WTC11 (cell line): ENCODE data around the gene MMS22L. TPM values are rescaled to one million over a fixed set of nuclear protein-coding genes. Genes with fewer than 3 reads are reported as not detected.

ENCODE experiments used
- ATAC-seq: fragments of 200-7000 bp; cut with Tn5 transposase; 2 replicates; pipeline ENCODE4 v1.10.0; 2021; ENCODE audit warnings: mild to moderate bottlenecking, moderate library complexity
- CTCF ChIA-PET: fragments of 300-600 bp; sonication (Branson Sonifier 250); formaldehyde crosslinking; loops from one replicate; lab custom pipeline; 2021; ENCODE audit warnings: antibody characterized with exemption; lab: Charles Lee
- POLR2A ChIA-PET: fragments of 350-600 bp; sonication (Branson Sonifier 250); formaldehyde crosslinking; loops from one replicate; lab custom pipeline; 2021; ENCODE audit warnings: antibody characterized with exemption; lab: Charles Lee
- DNase-seq: peaks from one replicate; pipeline ENCODE4 v3.0.0; 2021; ENCODE audit warnings: low spot score
- H3K27ac Mint-ChIP-seq: 2 replicates; pipeline ENCODE4 v1.8.0; 2021; ENCODE audit warnings: mixed read lengths
- H3K27me3 Mint-ChIP-seq: 2 replicates; pipeline ENCODE4 v1.8.0; 2021; ENCODE audit warnings: low read depth, mild to moderate bottlenecking, moderate library complexity, mixed read lengths
- H3K36me3 Mint-ChIP-seq: 2 replicates; pipeline ENCODE4 v1.8.0; 2021; ENCODE audit warnings: mixed read lengths
- H3K4me1 Mint-ChIP-seq: 2 replicates; pipeline ENCODE4 v1.8.0; 2022; ENCODE audit warnings: mixed read lengths
- H3K4me3 Mint-ChIP-seq: 2 replicates; pipeline ENCODE4 v1.8.0; 2021; ENCODE audit warnings: mild to moderate bottlenecking, moderate library complexity, mixed read lengths
- H3K9me3 Mint-ChIP-seq: 2 replicates; pipeline ENCODE4 v1.8.0; 2021; ENCODE audit warnings: mixed read lengths
- CREB1 ChIP-seq: sonication (generic); formaldehyde crosslinking; IDR thresholded peaks from 2 replicates; pipeline ENCODE4 v1.8.0; 2023; ENCODE audit warnings: mild to moderate bottlenecking, missing genetic modification reagents
- CREM ChIP-seq: sonication (generic); formaldehyde crosslinking; IDR thresholded peaks from 2 replicates; pipeline ENCODE4 v1.8.1; 2022; ENCODE audit warnings: mild to moderate bottlenecking, missing genetic modification reagents, moderate library complexity
- FOXK1 ChIP-seq: sonication (generic); formaldehyde crosslinking; IDR thresholded peaks from 2 replicates; pipeline ENCODE4 v1.8.0; 2022; ENCODE audit warnings: mild to moderate bottlenecking, moderate library complexity, missing genetic modification reagents
- IRF2 ChIP-seq: sonication (generic); formaldehyde crosslinking; IDR thresholded peaks from 2 replicates; pipeline ENCODE4 v1.8.0; 2022; ENCODE audit warnings: low read depth, missing genetic modification reagents, borderline replicate concordance
- JUN ChIP-seq: sonication (generic); formaldehyde crosslinking; IDR thresholded peaks from 2 replicates; pipeline ENCODE4 v1.8.0; 2023; ENCODE audit warnings: mild to moderate bottlenecking, missing genetic modification reagents
- MAX ChIP-seq: sonication (generic); formaldehyde crosslinking; IDR thresholded peaks from 2 replicates; pipeline ENCODE4 v1.8.0; 2022; ENCODE audit warnings: mild to moderate bottlenecking, missing genetic modification reagents
- NFATC4 ChIP-seq: fragments of 250-450 bp; sonication (Bioruptor Pico); IDR thresholded peaks from 2 replicates; pipeline ENCODE4 v1.9.0; 2021; ENCODE audit warnings: mild to moderate bottlenecking
- OVOL2 ChIP-seq: fragments of 250-450 bp; sonication (Bioruptor Pico); IDR thresholded peaks from 2 replicates; pipeline ENCODE4 v1.9.0; 2021; ENCODE audit warnings: mild to moderate bottlenecking, borderline replicate concordance
- PRDM15 ChIP-seq: sonication (generic); formaldehyde crosslinking; IDR thresholded peaks from 2 replicates; pipeline ENCODE4 v1.8.0; 2022; ENCODE audit warnings: missing genetic modification reagents
- RELA ChIP-seq: sonication (generic); formaldehyde crosslinking; IDR thresholded peaks from 2 replicates; pipeline ENCODE4 v1.8.1; 2022; ENCODE audit warnings: missing genetic modification reagents, mild to moderate bottlenecking, borderline replicate concordance
- TP53 ChIP-seq: sonication (generic); formaldehyde crosslinking; IDR thresholded peaks from 2 replicates; pipeline ENCODE4 v1.8.1; 2023; ENCODE audit warnings: mild to moderate bottlenecking, missing genetic modification reagents
- ZNF317 ChIP-seq: sonication (generic); formaldehyde crosslinking; IDR thresholded peaks from 2 replicates; pipeline ENCODE4 v1.8.1; 2023; ENCODE audit warnings: low read depth, mild to moderate bottlenecking, moderate library complexity, missing genetic modification reagents, borderline replicate concordance
- ZNF416 ChIP-seq: fragments of 250-450 bp; sonication (Bioruptor Pico); IDR thresholded peaks from 2 replicates; pipeline ENCODE4 v1.9.0; 2021; ENCODE audit warnings: mild to moderate bottlenecking, inconsistent platforms
- ZNF532 ChIP-seq: fragments of 250-450 bp; sonication (Bioruptor Pico); IDR thresholded peaks from 2 replicates; pipeline ENCODE4 v1.9.0; 2021; ENCODE audit warnings: mild to moderate bottlenecking, borderline replicate concordance
- total RNA-seq: library from RNA; stranded (reverse); gene quantifications from 3 replicates; pipeline ENCODE4 v1.2.3, GENCODE V29; 2021
- TF ChIP-seq, protein P1 (sequence below): sonication (generic); formaldehyde crosslinking; IDR thresholded peaks from 2 replicates; pipeline ENCODE4 v1.8.1; 2022; ENCODE audit warnings: missing genetic modification reagents, borderline replicate concordance

Gene MMS22L
- total RNA-seq, 1 experiment from 2014 or later, result 39.7 TPM

DNA sequence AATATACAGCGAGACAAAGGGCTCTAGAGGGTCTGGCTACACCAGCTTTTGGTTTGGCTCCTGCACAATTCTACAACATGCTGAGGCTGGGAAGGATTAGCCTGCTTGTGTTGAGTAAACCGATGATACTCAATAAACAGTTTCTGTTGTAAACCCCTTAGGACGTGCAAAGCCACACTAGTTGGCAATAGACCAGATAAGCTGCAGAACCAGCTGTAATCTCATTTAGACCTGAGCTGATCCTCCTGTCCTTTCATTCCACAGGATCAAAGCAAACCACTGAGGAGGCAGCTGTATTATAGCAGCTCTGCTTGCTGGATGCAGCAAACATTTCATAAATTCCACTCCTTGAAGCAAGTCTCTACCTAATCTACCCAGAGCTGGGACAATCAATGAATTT, 79.7 kb downstream of the MMS22L start:
- CTCF ChIA-PET, result interaction anchor here (1.0 to 3.2 kb wide), 4 partner anchors 12 to 234 kb away, joined by 3 to 16 read pairs (median 5); no protein-coding TSS in a partner anchor
- POLR2A ChIA-PET, result no interaction called here
- ATAC-seq, result no peak

GRCh38 chr6:97198046-97198565, 84.9 kb downstream of the MMS22L start:
- CTCF ChIA-PET, result interaction anchor here (0.9 to 2.1 kb wide), 3 partner anchors 9 to 17 kb away, joined by 3 to 10 read pairs (median 5); no protein-coding TSS in a partner anchor
- Mint-ChIP-seq H3K27me3 (no peaks in the 10 kb centered on the region), H3K9me3 (no peaks in the 10 kb centered on the region), H3K36me3 (peaks cover 12% of the 10 kb centered on the region), H3K4me3 (no peak overlapping the region), H3K27ac (no peak overlapping the region), H3K4me1 (no peaks in the 10 kb centered on the region)
- ATAC-seq (no peak), DNase-seq (no peak)
- POLR2A ChIA-PET, result no interaction called here
- no peak for TF ChIP-seq PRDM15 (CRISPR knock-in tag)
- TF ChIP-seq OVOL2 (CRISPR knock-in tag), result no peak
- no peak for TF ChIP-seq ZNF416 (CRISPR knock-in tag)

More for the DNA sequence above, 79.7 kb downstream of the MMS22L start:
- Mint-ChIP-seq H3K27ac (no peak overlapping the region), H3K4me3 (no peak overlapping the region), H3K9me3 (no peaks in the 10 kb centered on the region), H3K4me1 (peaks cover 19% of the 10 kb centered on the region), H3K27me3 (no peaks in the 10 kb centered on the region), H3K36me3 (peaks cover 6% of the 10 kb centered on the region)
- TF ChIP-seq, protein P1, sequence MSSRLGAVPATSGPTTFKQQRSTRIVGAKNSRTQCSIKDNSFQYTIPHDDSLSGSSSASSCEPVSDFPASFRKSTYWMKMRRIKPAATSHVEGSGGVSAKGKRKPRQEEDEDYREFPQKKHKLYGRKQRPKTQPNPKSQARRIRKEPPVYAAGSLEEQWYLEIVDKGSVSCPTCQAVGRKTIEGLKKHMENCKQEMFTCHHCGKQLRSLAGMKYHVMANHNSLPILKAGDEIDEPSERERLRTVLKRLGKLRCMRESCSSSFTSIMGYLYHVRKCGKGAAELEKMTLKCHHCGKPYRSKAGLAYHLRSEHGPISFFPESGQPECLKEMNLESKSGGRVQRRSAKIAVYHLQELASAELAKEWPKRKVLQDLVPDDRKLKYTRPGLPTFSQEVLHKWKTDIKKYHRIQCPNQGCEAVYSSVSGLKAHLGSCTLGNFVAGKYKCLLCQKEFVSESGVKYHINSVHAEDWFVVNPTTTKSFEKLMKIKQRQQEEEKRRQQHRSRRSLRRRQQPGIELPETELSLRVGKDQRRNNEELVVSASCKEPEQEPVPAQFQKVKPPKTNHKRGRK, result no peak
- TF ChIP-seq MAX (CRISPR knock-in tag) (no peak), FOXK1 (no peak), JUN (CRISPR knock-in tag) (no peak), CREM (no peak), RELA (CRISPR knock-in tag) (no peak)
- no peak for DNase-seq

DNA sequence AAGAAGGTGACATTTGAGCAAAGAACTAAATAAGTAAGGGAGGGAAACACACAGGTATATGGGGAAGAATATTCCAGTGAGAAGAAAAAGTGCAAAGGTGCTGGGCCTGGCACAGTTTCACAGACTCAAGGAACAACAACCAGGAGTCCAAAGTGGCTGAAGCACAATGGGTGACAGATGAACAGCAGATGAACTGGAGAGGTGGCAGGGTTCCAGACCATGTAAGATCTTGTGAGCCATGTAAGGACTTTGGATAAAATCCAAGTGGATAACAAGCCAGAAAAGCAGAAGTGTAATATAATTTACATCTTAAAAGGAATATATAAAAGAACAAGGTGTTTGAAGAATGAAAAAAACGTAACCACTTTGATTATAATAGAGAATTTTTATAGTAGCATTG, 87.9 kb downstream of the MMS22L start:
- Mint-ChIP-seq H3K4me3 (no peak overlapping the region), H3K9me3 (no peaks in the 10 kb centered on the region), H3K36me3 (peaks cover 9% of the 10 kb centered on the region; the same call in 1 of the 2 replicates), H3K27me3 (no peaks in the 10 kb centered on the region), H3K4me1 (peaks cover 4% of the 10 kb centered on the region), H3K27ac (no peak overlapping the region; the same call in 1 of the 2 replicates)
- DNase-seq, result no peak
- ChIA-PET CTCF (no interaction called here), POLR2A (no interaction called here)
- no peak for ATAC-seq
- no peak for TF ChIP-seq NFATC4 (CRISPR knock-in tag)
- TF ChIP-seq TP53 (CRISPR knock-in tag), result no peak
- no peak for TF ChIP-seq PRDM15 (CRISPR knock-in tag)
- no peak for TF ChIP-seq CREB1 (CRISPR knock-in tag)
- TF ChIP-seq IRF2 (CRISPR knock-in tag), result no peak
- TF ChIP-seq ZNF532 (CRISPR knock-in tag), result no peak
- TF ChIP-seq ZNF317 (CRISPR knock-in tag), result no peak
